Renal cortex interstitium (tissue), 11 donors: ENCODE data around the gene TUBGCP5. TPM values are rescaled to one million over a fixed set of nuclear protein-coding genes. Genes with fewer than 3 reads are reported as not detected.
"Not testable (repeated sequence)": the region's sequence is repeated elsewhere in the genome, so short reads cannot be mapped to it uniquely, and the experiment has no call there.

Experiments
- DNase-seq, 11 donors: peaks; one replicate each; pipeline ENCODE4 v3.0.0-alpha.2; 2013; ENCODE audit warnings: low read depth in 9 of 11, low spot score in 4 of 11; ENCODE audit errors: extremely low read depth in 1 of 11
- polyA plus RNA-seq, 3 donors: library from polyadenylated mRNA; unstranded; fragments of 120-200 nt; gene quantifications; one replicate each; pipeline ENCODE4 v1.2.1, GENCODE V29; 2013; ENCODE audit not compliant: insufficient read length in 3 of 3

The TUBGCP5 gene
- polyA plus RNA-seq, 3 donors, result 21.5 to 35.6 (median 30.2) TPM

- DNase-seq, result no peak
These were observed 10.7 kb upstream of the TUBGCP5 start for GRCh38 chr15:23049984-23050628.

GRCh38 chr15:23048572-23049282 lies 9.4 kb upstream of the TUBGCP5 start:
- DNase-seq, result not testable (repeated sequence)

GRCh38 chr15:23043987-23044386 lies 4.6 kb upstream of the TUBGCP5 start:
- not testable (repeated sequence) for DNase-seq

- not testable (repeated sequence) for DNase-seq
These were observed 4.2 kb upstream of the TUBGCP5 start for GRCh38 chr15:23043535-23043934.

GRCh38 chr15:23041736-23042135 lies 2.4 kb upstream of the TUBGCP5 start:
- DNase-seq, result not testable (repeated sequence)

- peak in 1 of 11 donors; percentile 7 for DNase-seq
These were observed 530 bp upstream of the TUBGCP5 start for GRCh38 chr15:23039917-23040281.

- DNase-seq, result peak in 2 of 11 donors; percentile 10 to 15
These were observed 635 bp downstream of the TUBGCP5 start for GRCh38 chr15:23038726-23039142.

- DNase-seq, result peak in 9 of 11 donors; percentile 6 to 36 (median 15)
These were observed 3.3 kb downstream of the TUBGCP5 start for GRCh38 chr15:23035964-23036566.

- DNase-seq, result no peak
These were observed 5.4 kb downstream of the TUBGCP5 start for GRCh38 chr15:23033979-23034378.

- no peak for DNase-seq
These were observed 13.2 kb downstream of the TUBGCP5 start for GRCh38 chr15:23026218-23026617.

GRCh38 chr15:23022156-23022555 lies 17.2 kb downstream of the TUBGCP5 start:
- no peak for DNase-seq

- no peak for DNase-seq
These were observed 24.9 kb downstream of the TUBGCP5 start for GRCh38 chr15:23014394-23015000.

GRCh38 chr15:23013681-23014080 lies 25.7 kb downstream of the TUBGCP5 start:
- DNase-seq, result no peak

GRCh38 chr15:23012616-23013015 lies 26.8 kb downstream of the TUBGCP5 start:
- not testable (repeated sequence) for DNase-seq

- no peak for DNase-seq
These were observed 35.6 kb downstream of the TUBGCP5 start for GRCh38 chr15:23003736-23004135.

GRCh38 chr15:23002920-23003319 lies 36.4 kb downstream of the TUBGCP5 start:
- no peak for DNase-seq

GRCh38 chr15:22995795-22996194 lies 43.6 kb downstream of the TUBGCP5 start:
- no peak for DNase-seq

GRCh38 chr15:22992024-22992326 lies 47.4 kb downstream of the TUBGCP5 start:
- DNase-seq, result no peak

- DNase-seq, result no peak
These were observed 49.5 kb downstream of the TUBGCP5 start for GRCh38 chr15:22989576-22990477.
